Tibial nerve (tissue), 4 donors: ENCODE results near the gene MED26. TPM values are rescaled to one million over a fixed set of nuclear protein-coding genes. Genes with fewer than 3 reads are reported as not detected.
"Not testable (repeated sequence)": the region's sequence is repeated elsewhere in the genome, so short reads cannot be mapped to it uniquely, and the experiment has no call there.

Experiments used
- DNase-seq, 2 donors: peaks; one replicate each; pipeline ENCODE4 v3.0.0-alpha.2; 2019; ENCODE audit warnings: low spot score in 2 of 2
- H3K27ac ChIP-seq, 4 donors: fragments of 200-600 bp; sonication (generic) in 3 of 4; one replicate each; pipeline ENCODE4 v1.5.1; 2017 to 2019; ENCODE audit warnings: mild to moderate bottlenecking in 1 of 4
- H3K27me3 ChIP-seq, 2 donors: fragments of 200-600 bp; sonication (generic) in 1 of 2; one replicate each; pipeline versions ENCODE4 v1.5.1 to v1.6.0; 2017 to 2019
- H3K36me3 ChIP-seq, 3 donors: fragments of 200-600 bp; sonication (generic); one replicate each; pipeline ENCODE4 v1.5.1; 2018 to 2019
- H3K4me1 ChIP-seq, 4 donors: fragments of 200-600 bp; sonication (generic) in 3 of 4; one replicate each; pipeline ENCODE4 v1.5.1; 2017 to 2019
- H3K4me3 ChIP-seq, 4 donors: fragments of 200-600 bp; sonication (generic) in 3 of 4; one replicate each; pipeline ENCODE4 v1.5.1; 2017 to 2019; ENCODE audit warnings: mild to moderate bottlenecking in 1 of 4, moderate library complexity in 1 of 4
- H3K9me3 ChIP-seq, 4 donors: fragments of 200-600 bp; sonication (generic) in 3 of 4; one replicate each; pipeline ENCODE4 v1.5.1; 2017 to 2019
- CTCF ChIP-seq, 5 experiments: fragments of 200-600 bp in 3 of 5; fragments of 450-650 bp in 2 of 5; sonication (generic) in 3 of 5; IDR thresholded peaks; one replicate each; pipeline ENCODE4 v1.5.1; 2016 to 2019; ENCODE audit warnings: antibody characterized with exemption in 5 of 5, mild to moderate bottlenecking in 3 of 5, moderate library complexity in 2 of 5
- EP300 ChIP-seq, 2 donors: sonication (generic); formaldehyde crosslinking; IDR thresholded peaks; one replicate each; pipeline ENCODE4 v1.6.1; 2017; ENCODE audit warnings: antibody characterized with exemption in 2 of 2, mild to moderate bottlenecking in 1 of 2
- POLR2A ChIP-seq, 2 donors: fragments of 450-650 bp; IDR thresholded peaks; one replicate each; pipeline ENCODE4 v1.6.1; 2017; ENCODE audit warnings: antibody characterized with exemption in 2 of 2, mild to moderate bottlenecking in 2 of 2, moderate library complexity in 2 of 2
- WGBS, 2 donors: methylation state at CpG; one replicate each; pipeline ENCODE4 v1.1.5; 2018; 5-methylcytosine and 5-hydroxymethylcytosine counted together
- total RNA-seq, 4 donors: library from RNA; depleted of rRNA; stranded (reverse); fragments of >200 nt; gene quantifications; one replicate each; pipeline ENCODE4 v1.1.0, GENCODE V29; 2016

MED26 gene
- total RNA-seq, 4 donors from 2014 or later = 6.1 to 14.2 (median 11.7) TPM

GRCh38 chr19:16559780-16560276 is 68.2 kb downstream of the MED26 start:
- TF ChIP-seq CTCF (IDR thresholded peaks at IDR 0.05) (no peak), POLR2A (IDR thresholded peaks at IDR 0.05) (no peak), EP300 (IDR thresholded peaks at IDR 0.05) (no peak)
- DNase-seq = no peak
- H3K27ac ChIP-seq = no peak overlapping the region
- no peaks in the 10 kb centered on the region for H3K4me1 ChIP-seq
- H3K9me3 ChIP-seq = no peaks in the 10 kb centered on the region
- H3K36me3 ChIP-seq = peaks cover 0 to 98% (median 19%) of the 10 kb centered on the region in 3 donors
- 83 to 86% methylated on average over 10 of the region's 10 CpGs for WGBS, 2 donors
- no peaks in the 10 kb centered on the region for H3K27me3 ChIP-seq
- no peak overlapping the region for H3K4me3 ChIP-seq

- no peak for TF ChIP-seq CTCF (IDR thresholded peaks at IDR 0.05)
- TF ChIP-seq EP300 (IDR thresholded peaks at IDR 0.05) = no peak
- TF ChIP-seq POLR2A (IDR thresholded peaks at IDR 0.05) = no peak
- peaks cover 0 to 93% (median 23%) of the 10 kb centered on the region in 3 donors for H3K36me3 ChIP-seq
Observed at GRCh38 chr19:16554776-16555175, 73.2 kb downstream of the MED26 start.

GRCh38 chr19:16551902-16552301 is 76.1 kb downstream of the MED26 start:
- H3K27ac ChIP-seq, H3K4me1 ChIP-seq, H3K4me3 ChIP-seq, H3K9me3 ChIP-seq, H3K27me3 ChIP-seq, DNase-seq: not testable (repeated sequence)
- 90% methylated on average over 6 of the region's 6 CpGs for WGBS, 2 donors
- peaks cover 0 to 72% (median 23%) of the 10 kb centered on the region in 3 donors for H3K36me3 ChIP-seq

More at GRCh38 chr19:16554776-16555175, 73.2 kb downstream of the MED26 start:
- no peaks in the 10 kb centered on the region for H3K4me1 ChIP-seq
- 83 to 87% methylated on average over 8 of the region's 8 CpGs for WGBS, 2 donors
- no peak overlapping the region for H3K27ac ChIP-seq
- no peak overlapping the region for H3K4me3 ChIP-seq
- no peaks in the 10 kb centered on the region for H3K9me3 ChIP-seq
- H3K27me3 ChIP-seq = no peaks in the 10 kb centered on the region
- DNase-seq = no peak

GRCh38 chr19:16548956-16549355 is 79.0 kb downstream of the MED26 start:
- Histone ChIP-seq H3K9me3 (no peaks in the 10 kb centered on the region), H3K4me1 (peaks cover 0 to 9% (median under 1%) of the 10 kb centered on the region in 4 donors), H3K27ac (no peak overlapping the region), H3K4me3 (no peak overlapping the region), H3K36me3 (peaks cover 0 to 43% (median 12%) of the 10 kb centered on the region in 3 donors), H3K27me3 (no peaks in the 10 kb centered on the region)
- no peak for DNase-seq
- 92 to 96% methylated on average over 4 of the region's 4 CpGs for WGBS, 2 donors
- TF ChIP-seq CTCF (IDR thresholded peaks at IDR 0.05) = no peak
- TF ChIP-seq EP300 (IDR thresholded peaks at IDR 0.05) = no peak
- TF ChIP-seq POLR2A (IDR thresholded peaks at IDR 0.05) = no peak

- TF ChIP-seq EP300 (IDR thresholded peaks at IDR 0.05) = no peak
- Histone ChIP-seq H3K4me3 (no peak overlapping the region), H3K27me3 (no peaks in the 10 kb centered on the region), H3K36me3 (peaks cover 0 to 16% (median 0%) of the 10 kb centered on the region in 3 donors), H3K27ac (no peak overlapping the region), H3K4me1 (peaks cover 8 to 40% (median 29%) of the 10 kb centered on the region in 4 donors), H3K9me3 (no peaks in the 10 kb centered on the region)
- no peak for DNase-seq
- 88% methylated on average over 11 of the region's 11 CpGs for WGBS, 2 donors
Observed at GRCh38 chr19:16544473-16545231, 83.4 kb downstream of the MED26 start.

GRCh38 chr19:16543734-16544133 is 84.3 kb downstream of the MED26 start:
- WGBS, 2 donors = 80 to 85% methylated on average over 6 of the region's 6 CpGs
- not testable (repeated sequence) for H3K27ac ChIP-seq, H3K4me3 ChIP-seq, H3K9me3 ChIP-seq, DNase-seq, H3K27me3 ChIP-seq
- Histone ChIP-seq H3K36me3 (peaks cover 0 to 23% (median 0%) of the 10 kb centered on the region in 3 donors), H3K4me1 (peaks cover 8 to 44% (median 31%) of the 10 kb centered on the region in 4 donors)
